HUES64 (cell line): ENCODE measurements around the gene MFGE8. TPM values are rescaled to one million over a fixed set of nuclear protein-coding genes. Genes with fewer than 3 reads are reported as not detected.
A peak's percentile ranks its signal among the peaks of the same experiment; 100 is the strongest.

Experiments used
- H3K27ac ChIP-seq: 2 replicates; pipeline ENCODE4 v1.7.0; 2013; ENCODE audit warnings: low read depth, low read length, inconsistent platforms
- H3K27me3 ChIP-seq: 2 replicates; pipeline ENCODE4 v1.6.1; 2013; ENCODE audit warnings: mild to moderate bottlenecking, low read length; ENCODE audit not compliant: insufficient read depth
- H3K36me3 ChIP-seq: 2 replicates; pipeline ENCODE4 v1.6.1; 2013; ENCODE audit warnings: mild to moderate bottlenecking, low read length; ENCODE audit not compliant: insufficient read depth
- H3K4me1 ChIP-seq: 2 replicates; pipeline ENCODE4 v1.6.1; 2013; ENCODE audit warnings: mild to moderate bottlenecking, low read length, moderate library complexity; ENCODE audit not compliant: insufficient read depth
- H3K4me3 ChIP-seq: 2 replicates; pipeline ENCODE4 v1.5.1; 2013; ENCODE audit warnings: mild to moderate bottlenecking, low read length, moderate library complexity
- H3K9ac ChIP-seq: 2 replicates; pipeline ENCODE4 v1.6.1; 2013; ENCODE audit warnings: mild to moderate bottlenecking, low read depth, low read length
- H3K9me3 ChIP-seq: 2 replicates; pipeline ENCODE4 v1.6.1; 2013; ENCODE audit warnings: low read depth, low read length; ENCODE audit not compliant: insufficient read depth
- WGBS: fragments of 150-250, 120-280 bp; methylation state at CpG from one replicate; pipeline ENCODE4 v1.1.7; 2013; ENCODE audit warnings: missing lambda C conversion rate; 5-methylcytosine and 5-hydroxymethylcytosine counted together
- polyA plus RNA-seq, 2 experiments: library from polyadenylated mRNA; stranded (reverse); fragments of 50-300 nt; gene quantifications; one replicate each; pipeline ENCODE4 v1.2.3, GENCODE V29; 2013

MFGE8 gene
- polyA plus RNA-seq (2013, experiment 1 of 2) = 297 TPM
- polyA plus RNA-seq (2013, experiment 2 of 2) = 304 TPM

- Histone ChIP-seq H3K4me3 (peak within 1 kb of the TSS; percentile 99), H3K9me3 (no peaks in the 10 kb centered on the region), H3K4me1 (peaks cover 15% of the 10 kb centered on the region), H3K27me3 (no peaks in the 10 kb centered on the region), H3K36me3 (peaks cover 30% of the 10 kb centered on the region), H3K9ac (peak within 1 kb of the TSS; percentile 85), H3K27ac (peak within 1 kb of the TSS; percentile 47)
- WGBS = under 1% methylated on average over 66 of the region's 67 CpGs
Observed at GRCh38 chr15:88913017-88913849, at the start of gene MFGE8. MFGE8 (minus strand) TSS chr15:88913379; CDS start chr15:88913319, 60 bp downstream.

- Histone ChIP-seq H3K36me3 (no peaks in the 10 kb centered on the region), H3K9ac (no peak overlapping the region), H3K9me3 (no peaks in the 10 kb centered on the region), H3K4me1 (no peaks in the 10 kb centered on the region), H3K27me3 (no peaks in the 10 kb centered on the region), H3K27ac (no peak overlapping the region), H3K4me3 (no peak overlapping the region)
- WGBS = 96% methylated on average over 3 of the region's 3 CpGs
Observed at GRCh38 chr15:88959445-88959844, 46.3 kb upstream of the MFGE8 start.

DNA sequence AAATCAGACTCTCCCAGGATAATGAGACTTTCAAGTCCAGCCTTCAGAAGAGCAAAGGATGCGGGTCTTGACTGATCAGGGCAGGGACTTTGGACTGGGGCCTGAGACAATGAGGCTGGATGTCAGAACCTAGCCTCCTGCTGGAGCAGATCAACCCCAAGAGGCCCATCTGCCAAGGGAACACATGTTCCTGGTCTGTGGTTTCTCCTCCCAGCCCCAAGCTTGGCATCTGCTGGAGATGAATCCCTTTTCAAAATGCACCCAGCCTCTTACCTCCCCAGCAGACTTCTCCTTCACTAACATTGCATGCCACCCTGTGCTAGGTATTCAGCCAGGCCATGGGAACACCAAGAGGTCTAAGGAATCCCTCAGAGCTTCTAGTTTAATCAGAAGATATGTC, 43.7 kb upstream of the MFGE8 start:
- 91% methylated on average over 1 of the region's 1 CpG for WGBS
- Histone ChIP-seq H3K27me3 (no peaks in the 10 kb centered on the region), H3K27ac (no peak overlapping the region), H3K36me3 (no peaks in the 10 kb centered on the region), H3K9me3 (no peaks in the 10 kb centered on the region), H3K4me3 (no peak overlapping the region), H3K4me1 (no peaks in the 10 kb centered on the region), H3K9ac (no peak overlapping the region)

DNA sequence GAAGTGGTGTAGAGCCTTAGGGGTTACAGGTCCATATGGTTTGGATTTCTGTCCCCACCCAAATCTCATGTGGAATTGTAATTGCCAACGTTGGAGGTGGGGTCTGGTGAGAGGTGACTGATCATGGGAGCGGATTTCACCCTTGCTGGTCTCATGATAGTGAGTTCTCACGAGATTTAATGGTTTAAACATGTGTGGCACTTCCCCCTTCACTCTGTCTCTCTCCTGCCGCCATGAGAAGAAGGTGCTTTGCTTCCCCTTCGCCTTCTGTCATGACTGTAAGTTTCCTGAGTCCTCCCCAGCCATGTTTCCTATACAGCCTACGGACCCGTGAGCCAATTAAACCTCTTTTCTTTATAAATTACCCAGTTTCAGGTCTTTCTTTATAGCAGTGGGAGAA, 43.1 kb upstream of the MFGE8 start:
- no peaks in the 10 kb centered on the region; the same call in 1 of the 2 replicates for H3K9me3 ChIP-seq
- no peaks in the 10 kb centered on the region for H3K27me3 ChIP-seq
- H3K4me1 ChIP-seq = no peaks in the 10 kb centered on the region
- WGBS = 87% methylated on average over 7 of the region's 7 CpGs
- H3K36me3 ChIP-seq = no peaks in the 10 kb centered on the region
- H3K27ac ChIP-seq = no peak overlapping the region
- no peak overlapping the region for H3K4me3 ChIP-seq
- H3K9ac ChIP-seq = no peak overlapping the region

- Histone ChIP-seq H3K4me1 (no peaks in the 10 kb centered on the region), H3K27ac (no peak overlapping the region), H3K9ac (no peak overlapping the region), H3K4me3 (no peak overlapping the region), H3K36me3 (no peaks in the 10 kb centered on the region), H3K9me3 (no peaks in the 10 kb centered on the region; the same call in 1 of the 2 replicates), H3K27me3 (no peaks in the 10 kb centered on the region)
- 86% methylated on average over 15 of the region's 15 CpGs for WGBS
Observed at GRCh38 chr15:88954431-88955277, 41.5 kb upstream of the MFGE8 start.

- no peaks in the 10 kb centered on the region for H3K36me3 ChIP-seq
- H3K9ac ChIP-seq = no peak overlapping the region
- 96% methylated on average over 6 of the region's 6 CpGs for WGBS
- 0 out of 2 replicates have a peak, but pooled peaks cover 5% of the 10 kb centered on the region for H3K4me1 ChIP-seq
- no peaks in the 10 kb centered on the region; the same call in 1 of the 2 replicates for H3K9me3 ChIP-seq
- H3K27ac ChIP-seq = no peak overlapping the region
- no peak overlapping the region for H3K4me3 ChIP-seq
- no peaks in the 10 kb centered on the region for H3K27me3 ChIP-seq
Observed at GRCh38 chr15:88950600-88951160, 37.5 kb upstream of the MFGE8 start.

DNA sequence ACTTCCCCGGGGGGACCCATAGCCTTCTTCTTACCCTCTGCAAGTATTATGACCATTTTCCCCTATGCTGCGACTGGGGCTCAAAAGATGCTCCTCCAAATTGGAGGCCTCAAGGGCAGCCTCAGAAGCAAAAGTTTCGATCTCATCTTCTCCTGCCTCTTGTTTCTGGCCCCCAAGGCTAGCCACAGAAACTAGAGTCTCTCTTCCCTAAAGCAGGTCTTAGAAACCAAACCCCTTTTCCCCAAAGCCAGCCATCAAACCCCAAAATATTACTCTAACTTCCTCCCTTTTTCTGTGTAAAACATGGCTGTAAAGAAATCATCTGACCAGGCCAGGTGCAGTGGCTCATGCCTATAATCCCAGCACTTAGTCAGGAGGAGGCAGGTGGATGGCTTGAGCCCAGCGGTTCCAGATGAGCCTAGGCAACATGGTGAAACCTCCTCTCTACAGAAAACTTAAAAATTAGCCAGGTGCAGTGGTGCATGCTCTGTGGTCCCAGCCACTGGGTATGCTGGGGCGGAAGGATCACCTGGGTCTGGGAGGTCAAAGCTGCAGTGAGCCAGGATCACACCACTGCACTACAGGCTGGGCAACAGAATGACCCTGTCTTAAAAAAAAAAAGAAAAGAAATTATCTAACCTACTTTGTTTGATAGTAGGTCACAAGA, 36.7 kb upstream of the MFGE8 start:
- no peaks in the 10 kb centered on the region; the same call in 1 of the 2 replicates for H3K9me3 ChIP-seq
- no peaks in the 10 kb centered on the region for H3K27me3 ChIP-seq
- 92% methylated on average over 5 of the region's 5 CpGs for WGBS
- H3K4me1 ChIP-seq = 0 out of 2 replicates have a peak, but pooled peaks cover 5% of the 10 kb centered on the region
- no peaks in the 10 kb centered on the region for H3K36me3 ChIP-seq
- H3K4me3 ChIP-seq = no peak overlapping the region
- no peak overlapping the region for H3K27ac ChIP-seq
- H3K9ac ChIP-seq = no peak overlapping the region

- Histone ChIP-seq H3K27me3 (no peaks in the 10 kb centered on the region), H3K36me3 (no peaks in the 10 kb centered on the region), H3K4me1 (peaks cover 13% of the 10 kb centered on the region), H3K9me3 (peaks cover 8% of the 10 kb centered on the region; the same call in 1 of the 2 replicates), H3K9ac (no peak overlapping the region), H3K27ac (no peak overlapping the region), H3K4me3 (no peak overlapping the region)
- WGBS = 94% methylated on average over 4 of the region's 4 CpGs
Observed at GRCh38 chr15:88940110-88940675, 27.0 kb upstream of the MFGE8 start.

DNA sequence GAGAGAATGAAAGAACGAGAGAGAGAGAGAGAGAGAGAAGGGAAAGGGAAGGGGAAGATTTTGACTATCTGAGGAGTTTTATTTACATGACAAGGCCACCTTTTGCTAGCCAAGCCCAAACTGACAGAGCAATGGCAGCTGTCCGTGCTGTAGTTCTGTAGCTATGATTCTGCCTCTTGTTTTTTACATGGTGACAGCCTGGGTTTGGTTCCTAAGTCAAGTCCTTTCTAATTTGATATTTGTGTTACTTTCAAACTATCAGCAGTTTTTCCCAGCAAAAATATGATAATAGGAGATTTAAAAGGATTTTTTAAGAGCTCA, 26.3 kb upstream of the MFGE8 start:
- WGBS = 27% methylated on average over 2 of the region's 2 CpGs
- peaks cover 14% of the 10 kb centered on the region; the same call in 1 of the 2 replicates for H3K9me3 ChIP-seq
- H3K27ac ChIP-seq = no peak overlapping the region
- H3K27me3 ChIP-seq = no peaks in the 10 kb centered on the region
- H3K36me3 ChIP-seq = no peaks in the 10 kb centered on the region
- no peak overlapping the region for H3K9ac ChIP-seq
- no peak overlapping the region for H3K4me3 ChIP-seq
- H3K4me1 ChIP-seq = peaks cover 13% of the 10 kb centered on the region

DNA sequence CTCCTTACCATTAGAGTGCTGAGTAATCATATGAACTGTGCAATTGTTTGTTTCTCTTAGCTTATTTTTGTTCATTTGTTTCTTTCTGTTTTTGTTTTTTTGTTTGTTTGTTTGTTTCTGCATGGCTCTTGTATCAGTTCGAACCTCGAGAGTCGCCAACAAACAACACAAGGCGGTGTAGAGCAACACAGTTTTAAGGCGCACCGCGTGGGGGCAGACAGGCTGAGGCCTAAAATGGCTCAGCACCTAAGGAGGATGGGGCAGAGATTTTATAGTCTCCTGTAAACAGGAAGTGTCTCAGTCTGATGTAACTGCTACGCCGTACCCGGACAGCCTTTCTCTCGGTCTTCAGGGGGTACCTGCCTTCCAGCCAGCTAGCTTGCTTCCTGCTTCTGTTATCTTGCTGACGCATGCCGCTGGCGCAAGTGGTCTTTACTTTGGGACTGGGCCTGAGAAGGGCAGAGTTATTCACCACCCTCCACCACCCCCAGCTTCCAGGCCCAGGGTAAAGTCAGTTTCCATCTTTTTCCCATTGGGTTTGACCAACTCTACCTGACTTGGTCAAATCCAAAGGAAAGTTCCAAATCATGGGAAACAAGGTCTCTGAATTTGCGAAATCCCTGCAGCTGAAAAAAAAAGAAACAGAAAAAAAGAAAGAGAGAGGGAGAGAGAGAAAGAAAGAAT, 25.8 kb upstream of the MFGE8 start:
- Histone ChIP-seq H3K9ac (no peak overlapping the region), H3K27me3 (no peaks in the 10 kb centered on the region), H3K4me3 (no peak overlapping the region), H3K9me3 (peaks cover 18% of the 10 kb centered on the region; the same call in 1 of the 2 replicates), H3K4me1 (peaks cover 13% of the 10 kb centered on the region), H3K36me3 (no peaks in the 10 kb centered on the region), H3K27ac (peak overlapping the region; percentile 57; the same call in 1 of the 2 replicates)
- 84% methylated on average over 15 of the region's 15 CpGs for WGBS
